SIG-M5 treated with dmso at 0.1 percent for 504 hours (cell line): ENCODE results near the gene SMCO3.

Experiments
- DNase-seq: peaks from one replicate; lab custom pipeline; 2025; ENCODE audit not compliant: unreplicated experiment; lab: John Stamatoyannopoulos, UW

Gene SMCO3

GRCh38 chr12:14828892-14829291, 14.9 kb upstream of the SMCO3 start:
- DNase-seq: no peak

- no peak for DNase-seq
Measured at GRCh38 chr12:14827043-14827442, 13.1 kb upstream of the SMCO3 start.

DNA sequence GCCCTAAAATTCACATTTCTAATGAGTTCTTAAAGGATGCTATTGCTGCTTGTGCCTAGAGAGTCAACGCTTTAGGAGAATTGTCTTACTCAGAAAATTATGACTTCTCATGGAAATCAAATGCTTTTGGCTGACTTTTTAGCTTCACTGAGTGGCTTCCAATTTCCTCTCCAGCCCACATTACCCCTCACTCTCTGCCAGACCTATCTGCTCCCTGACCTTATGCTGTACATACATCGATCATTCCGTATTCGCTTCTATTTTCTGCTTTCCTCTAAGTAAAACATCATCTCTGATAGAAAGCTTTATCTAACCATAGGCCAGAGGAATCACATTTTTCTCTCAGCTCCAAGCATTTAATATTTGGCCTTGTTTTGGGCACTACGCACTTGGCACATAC, 12.5 kb upstream of the SMCO3 start:
- DNase-seq: no peak

DNA sequence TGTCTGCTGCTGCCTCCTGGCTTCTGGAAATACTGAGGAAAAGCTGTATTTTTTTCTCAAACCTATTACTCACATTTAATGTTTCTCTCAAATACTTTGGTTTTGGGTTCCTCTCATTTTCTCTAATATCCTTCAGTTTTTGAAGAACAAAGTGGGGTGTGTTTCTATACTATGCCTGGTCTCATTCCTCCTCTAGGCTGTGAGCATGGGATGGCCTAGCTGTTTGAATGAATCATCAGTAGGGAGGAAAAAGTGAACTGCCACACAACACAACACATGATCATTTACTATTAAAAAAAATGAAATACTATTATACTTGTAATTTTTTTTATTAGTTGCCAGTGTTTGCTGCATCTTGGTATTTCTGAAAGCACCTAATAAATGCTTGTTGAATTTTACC, 11.3 kb upstream of the SMCO3 start:
- DNase-seq: no peak

DNA sequence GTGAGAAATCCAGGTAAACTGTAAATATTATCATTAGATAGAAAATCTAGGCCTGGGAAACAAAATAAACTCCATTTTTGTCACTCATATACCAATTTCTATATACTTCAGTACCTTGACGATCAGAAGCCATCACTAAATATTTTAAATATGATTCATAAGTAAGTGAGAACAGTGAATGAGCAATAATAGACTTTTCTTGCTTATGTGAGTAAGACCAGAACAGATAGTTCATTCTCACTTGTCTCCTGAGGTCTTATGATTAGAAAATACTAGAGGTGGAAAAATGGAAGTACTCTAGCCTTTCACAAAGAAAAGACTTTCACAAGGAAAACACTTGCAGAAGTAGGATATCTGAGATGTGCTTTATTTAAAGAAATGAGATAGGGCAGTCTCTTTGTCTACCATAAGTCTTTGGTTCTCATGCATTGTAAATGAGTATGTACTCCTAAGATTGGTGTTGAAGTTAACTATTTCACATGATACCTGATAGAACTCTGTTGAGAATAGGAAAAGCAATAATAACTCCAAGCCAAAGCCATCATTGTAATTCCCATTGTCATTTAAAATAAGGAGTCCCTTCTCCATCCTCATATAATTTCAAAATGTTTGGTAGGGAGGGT, 10.1 kb upstream of the SMCO3 start:
- no peak for DNase-seq

DNA sequence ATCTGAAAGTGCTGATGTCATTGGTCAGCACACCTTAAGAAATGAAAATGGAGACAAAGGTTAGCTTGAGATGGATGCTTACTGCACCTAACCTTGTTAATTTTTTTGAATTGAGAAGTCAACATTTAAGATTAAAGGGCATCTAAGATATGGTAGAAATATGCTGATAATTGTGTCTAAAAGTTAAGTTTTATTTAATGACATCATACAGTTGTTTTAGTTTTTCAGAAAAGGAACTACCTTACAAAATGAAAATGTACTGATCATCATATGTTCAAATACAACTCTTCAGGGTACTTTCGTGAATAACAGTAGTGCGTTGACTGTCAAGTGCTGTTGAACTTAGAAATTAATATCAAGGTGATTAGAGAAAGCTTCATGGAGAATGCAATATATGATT, 2.5 kb downstream of the SMCO3 start:
- no peak for DNase-seq

DNA sequence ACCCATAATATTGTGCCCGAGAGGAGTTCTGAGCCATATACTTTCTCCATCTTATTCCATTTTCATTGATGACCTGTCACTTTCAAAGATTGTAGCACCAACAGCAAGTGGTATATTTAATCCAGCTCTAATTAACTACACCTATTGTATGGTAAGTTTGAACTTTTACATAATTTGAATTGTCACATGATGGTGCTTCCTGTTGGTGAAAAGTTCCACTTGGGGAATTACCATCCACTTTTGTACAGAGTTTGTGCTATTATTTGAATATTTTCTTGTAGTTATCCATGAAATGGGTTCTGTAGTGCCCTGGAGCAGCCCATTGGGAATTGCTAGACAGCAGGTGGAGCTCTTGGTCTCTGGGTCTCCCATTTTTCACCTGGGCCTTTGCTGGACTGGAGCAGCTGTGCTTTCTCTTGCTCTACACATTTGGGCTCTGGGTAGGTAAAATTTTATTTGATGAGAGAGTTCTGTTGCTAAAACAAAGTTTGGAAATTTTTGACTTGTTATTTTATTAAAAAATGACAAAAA, 3.0 kb downstream of the SMCO3 start:
- no peak for DNase-seq

DNA sequence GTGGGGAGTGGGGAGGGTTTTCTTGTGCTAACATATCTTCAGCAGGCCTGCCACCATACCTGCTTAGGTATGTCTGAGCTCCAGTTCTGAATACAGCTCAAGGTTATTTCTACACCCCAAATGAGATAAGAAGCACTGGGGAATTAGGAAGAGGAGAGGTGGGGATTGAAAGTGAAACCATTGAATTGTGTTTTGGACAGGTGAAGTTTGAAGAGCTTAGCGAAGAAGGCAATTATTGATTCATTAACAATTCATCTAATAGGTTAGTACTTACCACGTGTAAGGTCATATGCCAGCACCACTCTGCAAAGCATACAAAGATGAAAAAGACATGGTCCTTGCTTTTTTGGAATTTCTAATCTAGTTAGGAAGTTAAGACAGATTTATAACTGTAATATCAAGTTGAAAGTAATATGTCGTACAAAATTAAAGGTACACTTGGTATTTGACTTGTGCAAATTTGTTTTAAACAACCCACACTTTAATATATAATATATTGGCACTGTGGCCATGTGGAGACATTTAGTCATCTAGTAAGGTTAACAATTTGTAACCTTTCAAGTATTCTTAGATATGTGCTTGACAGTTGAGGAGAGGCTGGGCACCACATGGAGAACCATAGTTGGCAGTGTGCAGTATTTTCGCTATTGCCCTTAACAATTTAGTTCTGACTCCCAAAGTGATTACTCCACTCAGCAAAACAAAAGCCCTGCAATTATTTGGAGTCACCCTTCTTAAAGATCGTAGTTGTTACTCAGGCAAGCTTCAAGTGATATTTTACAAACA, 3.6 kb downstream of the SMCO3 start:
- no peak for DNase-seq

DNA sequence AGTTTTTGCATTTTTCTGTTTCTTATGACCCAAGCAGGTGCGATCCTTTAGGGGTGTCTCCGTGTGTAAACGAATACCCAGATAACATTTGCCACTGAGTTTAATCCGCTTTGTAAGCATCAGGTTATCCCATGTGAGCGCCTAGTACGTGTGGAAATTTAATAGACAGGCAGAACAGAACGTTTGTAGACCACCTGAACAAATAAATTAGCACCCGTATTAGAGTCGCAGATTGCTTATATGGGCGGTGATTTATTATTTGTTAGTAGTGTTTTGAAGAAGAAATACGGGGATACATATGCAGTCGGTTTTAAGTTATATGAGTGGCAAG, 10.2 kb downstream of the SMCO3 start:
- DNase-seq: no peak

DNA sequence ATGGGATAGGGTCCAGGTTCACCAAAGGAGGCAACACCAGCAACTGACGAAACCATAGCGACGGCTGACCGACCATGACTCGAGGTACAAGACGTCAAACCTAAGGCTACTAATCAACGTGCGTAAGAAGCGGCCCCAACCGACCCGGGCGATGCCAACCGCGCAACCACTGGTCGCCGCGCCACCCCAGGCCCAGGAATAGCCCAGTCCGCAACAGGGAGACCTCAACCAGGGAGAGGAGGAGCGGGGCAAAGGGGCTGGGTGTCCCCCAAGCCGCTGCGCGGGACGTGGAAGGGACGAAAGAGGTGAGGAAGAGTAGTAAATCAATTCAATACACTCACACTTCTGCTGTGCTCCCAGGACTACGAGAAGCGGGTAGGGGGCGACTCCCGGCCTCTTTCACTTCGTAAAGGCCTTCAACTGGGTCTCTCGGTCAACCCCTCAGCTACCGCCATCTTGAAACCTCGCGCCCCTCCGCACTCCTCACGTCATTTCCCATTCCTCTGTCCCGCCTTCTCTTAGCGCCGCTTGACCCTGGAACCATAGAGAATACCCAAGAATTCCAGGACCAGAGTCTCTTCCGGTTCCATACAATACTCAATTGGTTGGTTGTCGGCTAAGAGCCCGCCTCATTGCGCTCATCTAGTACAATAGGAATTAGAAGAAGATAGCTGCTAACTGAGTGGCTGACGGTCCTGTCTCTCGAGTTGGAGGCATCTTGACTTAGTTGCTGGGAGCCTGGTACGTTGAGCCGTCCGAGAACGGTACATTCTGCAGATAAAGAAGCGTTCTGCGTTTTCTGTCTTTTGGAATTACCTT, 10.8 kb downstream of the SMCO3 start, which contains the start of the genes C12orf60 and WBP11:
C12orf60 (plus strand) TSS at position 660 of the 819 bp plus-strand sequence. CDS start 19,266 bp downstream, outside the sequence.
WBP11 (minus strand) TSS at position 468 of the 819 bp plus-strand sequence. CDS start 2,095 bp downstream, outside the sequence.
- DNase-seq: peak; percentile 100

GRCh38 chr12:14802721-14803010, 11.3 kb downstream of the SMCO3 start:
- DNase-seq: peak; percentile 48

DNA sequence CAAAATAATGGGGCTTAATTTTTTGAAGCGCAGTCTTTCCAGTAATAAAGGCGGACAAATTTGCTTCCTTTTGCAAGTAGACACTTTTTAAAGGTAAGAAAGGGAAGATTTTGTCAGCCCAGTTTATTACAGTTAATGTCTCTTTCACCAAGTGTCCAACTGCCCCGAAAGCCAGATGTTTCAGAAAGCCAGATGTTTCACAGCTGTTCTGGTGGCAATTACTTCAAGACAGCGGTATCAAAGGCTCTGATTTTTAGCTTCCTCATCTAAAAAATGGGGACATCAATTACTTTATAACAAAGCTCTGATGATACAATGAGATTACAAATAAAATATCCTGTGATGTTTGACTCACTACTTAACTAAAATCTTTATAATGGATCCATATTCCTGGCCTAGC, 11.7 kb downstream of the SMCO3 start:
- no peak for DNase-seq

DNA sequence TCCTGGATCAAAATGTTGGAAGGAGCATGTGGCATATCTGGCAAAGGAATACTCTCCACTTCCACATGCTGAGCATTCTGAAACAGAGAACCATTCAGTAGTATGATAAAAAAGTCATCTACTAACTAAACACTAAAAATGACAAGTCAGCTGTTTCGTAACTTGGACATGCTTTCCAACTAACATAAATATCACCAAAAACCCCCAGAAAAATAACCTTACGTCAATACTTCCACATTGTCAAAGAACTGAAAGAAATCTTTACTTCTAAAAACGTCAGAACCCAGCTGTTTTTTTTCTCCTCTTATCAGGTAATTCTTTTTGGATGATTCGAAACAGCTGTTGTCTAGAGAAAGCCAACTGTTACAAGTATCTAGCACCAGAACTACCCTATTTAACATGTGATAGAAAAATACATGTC, 18.9 kb downstream of the SMCO3 start:
- DNase-seq: no peak

GRCh38 chr12:14785568-14785967, 28.4 kb downstream of the SMCO3 start:
- DNase-seq: no peak

- DNase-seq: no peak
Measured at GRCh38 chr12:14784471-14784870, 29.5 kb downstream of the SMCO3 start.

DNA sequence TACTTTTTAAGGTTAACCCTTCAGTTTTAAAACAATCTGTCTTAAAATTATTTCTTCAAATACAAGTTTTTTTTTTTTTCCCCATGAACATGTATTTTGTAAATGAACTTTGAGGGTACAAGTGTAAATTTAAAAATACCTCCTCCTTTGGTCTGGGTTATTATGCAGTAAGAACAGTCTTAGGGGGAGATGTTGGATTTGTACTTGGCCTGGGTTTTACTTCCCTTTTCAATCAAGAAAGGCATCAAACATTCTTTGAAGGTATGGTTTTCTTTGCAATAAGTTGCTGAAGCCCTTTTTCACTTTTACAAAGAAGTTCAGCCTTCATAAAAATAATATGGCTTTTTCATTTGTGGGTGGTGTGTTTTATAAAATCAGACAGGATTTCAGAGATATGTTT, 31.2 kb downstream of the SMCO3 start:
- DNase-seq: no peak

GRCh38 chr12:14781563-14781962, 32.4 kb downstream of the SMCO3 start:
- DNase-seq: no peak

GRCh38 chr12:14780859-14781258, 33.1 kb downstream of the SMCO3 start:
- DNase-seq: no peak

DNA sequence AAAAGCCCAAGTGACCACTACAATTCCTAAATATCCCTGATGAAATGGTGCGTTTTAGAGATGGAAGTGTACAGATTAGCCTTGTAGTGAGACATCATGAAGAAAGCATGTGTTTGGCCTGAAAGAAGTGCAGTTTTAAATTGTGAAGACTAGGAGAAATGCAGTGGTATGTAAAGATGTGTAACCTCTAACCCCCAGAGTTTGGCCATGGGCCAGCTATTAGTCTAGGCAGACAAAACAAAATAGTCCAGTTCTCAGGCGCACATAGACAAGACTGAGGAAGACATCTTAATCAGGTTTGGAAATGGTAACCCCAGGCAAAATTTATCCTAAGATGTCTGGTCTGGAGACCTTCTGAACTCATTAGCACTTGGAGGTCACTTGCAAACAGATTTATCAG, 34.1 kb downstream of the SMCO3 start:
- no peak for DNase-seq

GRCh38 chr12:14777271-14777670, 36.7 kb downstream of the SMCO3 start:
- DNase-seq: peak; percentile 41

GRCh38 chr12:14776236-14776961, 37.6 kb downstream of the SMCO3 start:
- peak; percentile 34 for DNase-seq
